Fibroblast of lung (primary cell): Measurements from ENCODE around the gene SPTAN1. TPM values are rescaled to one million over a fixed set of nuclear protein-coding genes. Genes with fewer than 3 reads are reported as not detected.
"Not testable (repeated sequence)": the region's sequence is repeated elsewhere in the genome, so short reads cannot be mapped to it uniquely, and the experiment has no call there.

ENCODE experiments used
- DNase-seq, 2 donors: peaks; one replicate each; pipeline versions ENCODE4 v3.0.0 to v3.0.0-alpha.2; 2010; ENCODE audit warnings: low read depth in 2 of 2
- H2AFZ ChIP-seq: 2 replicates; pipeline ENCODE4 v1.5.1; 2012; ENCODE audit warnings: low read length, control low read depth, inconsistent platforms
- H3K27ac ChIP-seq: 2 replicates; pipeline ENCODE4 v1.5.1; 2011; ENCODE audit warnings: low read length, control low read depth; ENCODE audit not compliant: insufficient read depth
- H3K27me3 ChIP-seq: 2 replicates; pipeline ENCODE4 v1.5.1; 2011; ENCODE audit warnings: mild to moderate bottlenecking, low read length; ENCODE audit not compliant: control insufficient read depth, insufficient read depth
- H3K36me3 ChIP-seq: 2 replicates; pipeline ENCODE4 v1.5.1; 2011; ENCODE audit warnings: low read length; ENCODE audit not compliant: control insufficient read depth, insufficient read depth
- H3K4me1 ChIP-seq: 2 replicates; pipeline ENCODE4 v1.5.1; 2011; ENCODE audit warnings: low read length; ENCODE audit not compliant: control insufficient read depth, insufficient read depth; ENCODE audit errors: extremely low read depth
- H3K4me2 ChIP-seq: 2 replicates; pipeline ENCODE4 v1.5.1; 2011; ENCODE audit warnings: low read length, control low read depth; ENCODE audit not compliant: insufficient read depth; ENCODE audit errors: extremely low read depth
- H3K4me3 ChIP-seq, 4 experiments: fragments of 200-600 bp in 1 of 4; sonication (generic) in 1 of 4; replicated peaks in 1 of 4; 2 replicates each; pipeline ENCODE4 v1.5.1; 2011 to 2016; ENCODE audit warnings: low read length in 4 of 4, low read depth in 3 of 4, mild to moderate bottlenecking in 3 of 4, control low read depth in 2 of 4, inconsistent platforms in 1 of 4, mixed read lengths in 1 of 4; ENCODE audit not compliant: insufficient read depth in 1 of 4; ENCODE audit errors: control extremely low read depth in 1 of 4
- H3K79me2 ChIP-seq: 2 replicates; pipeline ENCODE4 v1.5.1; 2012; ENCODE audit warnings: mild to moderate bottlenecking, low read length, inconsistent platforms; ENCODE audit not compliant: control insufficient read depth, insufficient read depth
- H3K9ac ChIP-seq: 2 replicates; pipeline ENCODE4 v1.5.1; 2011; ENCODE audit warnings: mild to moderate bottlenecking, low read length, control low read depth; ENCODE audit not compliant: insufficient read depth
- H3K9me3 ChIP-seq: 2 replicates; pipeline ENCODE4 v1.5.1; 2012; ENCODE audit warnings: low read depth, low read length; ENCODE audit not compliant: control insufficient read depth, insufficient read depth
- H4K20me1 ChIP-seq: 2 replicates; pipeline ENCODE4 v1.5.1; 2011; ENCODE audit warnings: low read length; ENCODE audit not compliant: control insufficient read depth, insufficient read depth; ENCODE audit errors: extremely low read depth
- EZH2 ChIP-seq: IDR thresholded peaks from 2 replicates; pipeline ENCODE4 v1.5.1; 2012; ENCODE audit warnings: low read length, control low read depth, mild to moderate bottlenecking; ENCODE audit errors: missing control alignments
- polyA plus RNA-seq, 2 donors: library from polyadenylated mRNA; depleted of rRNA in 1 of 2; stranded (reverse) in 1 of 2; unstranded in 1 of 2; fragments of >200 nt; gene quantifications; 2 replicates each; pipeline ENCODE4 v1.2.1, GENCODE V29; 2011 to 2012; ENCODE audit warnings: missing spikeins in 1 of 2
- total RNA-seq: library from RNA; depleted of rRNA; stranded (reverse); fragments of >200 nt; gene quantifications from 2 replicates; pipeline ENCODE4 v1.2.1, GENCODE V29; 2014
- TF ChIP-seq, protein P1 (sequence below), 2 donors: IDR thresholded peaks in 1 of 2; conservative IDR thresholded peaks in 1 of 2; 1 replicate in 1 of 2; 2 replicates in 1 of 2; pipeline ENCODE4 v1.5.1; 2011 to 2012; ENCODE audit warnings: low read length in 2 of 2, control low read depth in 1 of 2, inconsistent platforms in 1 of 2, low read depth in 1 of 2, mild to moderate bottlenecking in 1 of 2

Gene SPTAN1
- total and polyA plus RNA-seq, 2 donors (not counting 1 experiment from before 2014, with no cell fraction given): 189 to 518 TPM

DNA sequence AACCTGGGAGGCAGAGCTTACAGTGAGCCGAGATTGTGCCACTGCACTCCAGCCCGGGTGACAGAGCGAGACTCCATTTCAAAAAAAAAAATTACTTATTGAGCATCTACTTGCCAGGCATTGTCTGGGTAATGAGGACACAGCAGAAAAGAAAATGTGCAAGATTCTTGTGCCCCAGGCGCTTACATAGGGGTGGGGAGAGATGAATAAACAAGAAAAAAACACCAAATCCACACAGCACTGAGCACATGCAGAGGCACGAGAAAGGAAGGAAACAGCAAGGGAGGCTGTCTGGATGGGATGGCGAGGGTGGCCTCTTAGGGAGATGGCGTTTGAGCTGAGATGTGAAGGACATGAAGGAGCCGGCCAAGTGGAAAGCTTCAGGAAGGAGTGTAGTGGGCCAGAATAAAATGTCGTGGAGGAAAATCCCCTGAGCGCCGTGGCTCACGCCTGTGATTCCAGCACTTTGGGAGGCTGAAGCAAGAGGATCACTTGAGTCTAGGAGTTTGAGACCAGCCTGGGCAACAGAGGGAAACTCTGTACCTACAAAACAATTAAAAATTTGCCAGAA lies 90.4 kb downstream of the SPTAN1 start:
- no peak overlapping the region for H3K9ac ChIP-seq
- H3K4me3 ChIP-seq: no peak overlapping the region
- no peak for TF ChIP-seq EZH2
- TF ChIP-seq, protein P1, sequence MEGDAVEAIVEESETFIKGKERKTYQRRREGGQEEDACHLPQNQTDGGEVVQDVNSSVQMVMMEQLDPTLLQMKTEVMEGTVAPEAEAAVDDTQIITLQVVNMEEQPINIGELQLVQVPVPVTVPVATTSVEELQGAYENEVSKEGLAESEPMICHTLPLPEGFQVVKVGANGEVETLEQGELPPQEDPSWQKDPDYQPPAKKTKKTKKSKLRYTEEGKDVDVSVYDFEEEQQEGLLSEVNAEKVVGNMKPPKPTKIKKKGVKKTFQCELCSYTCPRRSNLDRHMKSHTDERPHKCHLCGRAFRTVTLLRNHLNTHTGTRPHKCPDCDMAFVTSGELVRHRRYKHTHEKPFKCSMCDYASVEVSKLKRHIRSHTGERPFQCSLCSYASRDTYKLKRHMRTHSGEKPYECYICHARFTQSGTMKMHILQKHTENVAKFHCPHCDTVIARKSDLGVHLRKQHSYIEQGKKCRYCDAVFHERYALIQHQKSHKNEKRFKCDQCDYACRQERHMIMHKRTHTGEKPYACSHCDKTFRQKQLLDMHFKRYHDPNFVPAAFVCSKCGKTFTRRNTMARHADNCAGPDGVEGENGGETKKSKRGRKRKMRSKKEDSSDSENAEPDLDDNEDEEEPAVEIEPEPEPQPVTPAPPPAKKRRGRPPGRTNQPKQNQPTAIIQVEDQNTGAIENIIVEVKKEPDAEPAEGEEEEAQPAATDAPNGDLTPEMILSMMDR (conservative IDR thresholded peaks at IDR 0.05 in 1 of 2, IDR thresholded peaks at IDR 0.05 in 1 of 2; ENCODE audit: low read depth in 1 of 2, low read length in 2 of 2): no peak
- H3K79me2 ChIP-seq: peaks cover 5% of the 10 kb centered on the region
- peaks cover 3% of the 10 kb centered on the region for H3K4me1 ChIP-seq
- no peaks in the 10 kb centered on the region for H3K9me3 ChIP-seq
- no peaks in the 10 kb centered on the region for H4K20me1 ChIP-seq
- H3K27ac ChIP-seq: no peak overlapping the region
- no peak for DNase-seq
- no peaks in the 10 kb centered on the region for H3K27me3 ChIP-seq
- H3K4me2 ChIP-seq: no peak overlapping the region
- H2AFZ ChIP-seq: no peak overlapping the region
- peaks cover 2% of the 10 kb centered on the region for H3K36me3 ChIP-seq

DNA sequence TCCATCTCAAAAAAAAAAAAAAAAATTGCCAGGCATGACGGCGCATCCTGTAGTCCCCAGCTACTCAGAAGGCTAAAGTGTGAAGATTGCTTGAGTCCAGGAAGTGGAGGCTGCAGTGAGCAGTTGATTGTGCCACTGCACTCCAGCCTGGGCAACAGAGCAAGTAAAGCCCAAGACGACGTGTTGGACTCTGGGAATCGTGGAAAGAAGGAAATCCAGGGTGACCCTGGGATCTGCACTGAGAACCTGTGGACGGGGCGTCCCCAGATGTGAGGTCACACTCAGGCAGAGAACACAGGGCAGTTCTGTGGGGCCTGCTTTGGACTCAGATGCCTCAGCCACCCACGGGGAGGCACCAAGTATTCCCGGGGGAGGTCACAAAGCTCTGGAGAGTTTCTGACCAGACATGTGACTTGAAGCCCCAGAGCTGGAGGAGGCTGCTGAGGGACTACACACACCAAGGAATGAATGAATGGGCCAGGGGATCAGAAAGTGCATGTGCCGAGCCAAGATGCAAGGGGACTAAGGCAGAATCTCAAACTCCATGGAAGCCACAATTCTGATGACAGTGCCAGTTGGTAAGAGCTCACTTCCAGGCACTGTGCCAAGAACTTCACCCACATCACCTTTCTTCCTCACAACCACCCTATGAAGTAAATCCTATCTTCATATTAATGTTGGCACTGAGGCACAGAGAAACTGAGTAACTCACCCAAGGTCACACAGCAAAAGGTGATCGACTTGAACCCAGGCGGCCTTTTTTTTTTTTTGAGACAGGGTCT lies 91.3 kb downstream of the SPTAN1 start:
- no peak for DNase-seq
- Histone ChIP-seq H3K4me3 (no peak overlapping the region), H2AFZ (no peak overlapping the region), H3K36me3 (peaks cover 2% of the 10 kb centered on the region), H3K4me2 (no peak overlapping the region), H3K9ac (no peak overlapping the region), H3K27me3 (no peaks in the 10 kb centered on the region), H4K20me1 (no peaks in the 10 kb centered on the region), H3K4me1 (peaks cover 3% of the 10 kb centered on the region), H3K9me3 (no peaks in the 10 kb centered on the region), H3K27ac (no peak overlapping the region), H3K79me2 (peaks cover 5% of the 10 kb centered on the region)
- TF ChIP-seq EZH2: no peak
- TF ChIP-seq, protein P1 (conservative IDR thresholded peaks at IDR 0.05 in 1 of 2, IDR thresholded peaks at IDR 0.05 in 1 of 2; ENCODE audit: low read depth in 1 of 2, low read length in 2 of 2): no peak

DNA sequence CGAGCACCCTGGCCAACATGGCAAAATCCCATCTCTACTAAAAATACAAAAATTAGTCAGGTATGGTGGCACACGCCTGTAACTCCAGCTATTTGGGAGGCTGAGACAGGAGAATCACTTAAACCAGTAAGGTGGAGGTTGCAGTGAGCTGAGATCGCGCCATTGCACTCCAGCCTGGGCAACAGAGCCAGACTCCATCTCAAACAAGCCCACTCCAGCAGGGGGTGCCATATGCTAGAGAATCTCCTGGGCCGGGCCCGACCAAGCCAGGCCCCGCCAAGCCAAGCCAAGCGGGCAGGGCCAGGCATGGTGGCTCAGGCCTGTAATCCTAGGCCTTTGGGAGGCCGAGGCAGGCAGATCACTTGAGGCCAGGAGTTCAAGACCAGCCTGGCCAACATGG lies 95.8 kb downstream of the SPTAN1 start:
- not testable (repeated sequence) for H3K36me3 ChIP-seq, H3K27me3 ChIP-seq, H3K4me2 ChIP-seq, H2AFZ ChIP-seq, H3K4me3 ChIP-seq, H3K9ac ChIP-seq, H4K20me1 ChIP-seq, H3K9me3 ChIP-seq, H3K27ac ChIP-seq, H3K4me1 ChIP-seq, H3K79me2 ChIP-seq
- DNase-seq: peak in 1 of 2 donors; percentile 55
- TF ChIP-seq, protein P1 (conservative IDR thresholded peaks at IDR 0.05 in 1 of 2, IDR thresholded peaks at IDR 0.05 in 1 of 2; ENCODE audit: low read depth in 1 of 2, low read length in 2 of 2): peak in 1 of 2 donors; percentile 22
